GM23338 (cell line): Measurements from ENCODE around the gene SCN1B. TPM values are rescaled to one million over a fixed set of nuclear protein-coding genes. Genes with fewer than 3 reads are reported as not detected.

Experiments
- ATAC-seq: fragments of 200-7000 bp; cut with Tn5 transposase; 3 replicates; pipeline ENCODE4 v1.9.1; 2020
- DNase-seq: peaks from one replicate; pipeline ENCODE4 v3.0.0-alpha.2; 2015; ENCODE audit warnings: low spot score
- H2AFZ ChIP-seq: fragments of 200-600 bp; sonication (generic); 2 replicates; pipeline ENCODE4 v1.8.0; 2016; ENCODE audit warnings: antibody characterized with exemption, mild to moderate bottlenecking, moderate library complexity
- H3F3A ChIP-seq: fragments of 200-600 bp; sonication (generic); replicated peaks from 2 replicates; pipeline ENCODE4 v1.8.0; 2017; ENCODE audit warnings: antibody characterized with exemption, mixed run types, low read depth
- H3K27ac ChIP-seq: fragments of 200-600 bp; sonication (generic); 2 replicates; pipeline ENCODE4 v1.6.1; 2016; ENCODE audit warnings: low read depth
- H3K27me3 ChIP-seq: fragments of 200-600 bp; sonication (generic); 2 replicates; pipeline ENCODE4 v1.8.0; 2016; ENCODE audit warnings: mild to moderate bottlenecking, mixed run types, moderate library complexity; ENCODE audit not compliant: insufficient read depth
- H3K36me3 ChIP-seq: fragments of 200-600 bp; sonication (generic); 2 replicates; pipeline ENCODE4 v1.8.0; 2016; ENCODE audit warnings: mild to moderate bottlenecking; ENCODE audit not compliant: insufficient read depth
- H3K4me1 ChIP-seq: fragments of 200-600 bp; sonication (generic); 2 replicates; pipeline ENCODE4 v1.8.0; 2016; ENCODE audit warnings: mild to moderate bottlenecking, moderate library complexity; ENCODE audit not compliant: insufficient read depth
- H3K4me2 ChIP-seq: fragments of 200-600 bp; sonication (generic); 2 replicates; pipeline ENCODE4 v1.7.1; 2017; ENCODE audit warnings: mixed run types
- H3K4me3 ChIP-seq: fragments of 200-600 bp; sonication (generic); 2 replicates; pipeline ENCODE4 v1.6.1; 2016; ENCODE audit warnings: mixed run types
- H3K79me2 ChIP-seq: fragments of 200-600 bp; sonication (generic); replicated peaks from 2 replicates; pipeline ENCODE4 v1.8.0; 2017; ENCODE audit warnings: mild to moderate bottlenecking; ENCODE audit not compliant: insufficient read depth
- H3K9me2 ChIP-seq: fragments of 200-600 bp; sonication (generic); 2 replicates; pipeline ENCODE4 v1.8.0; 2017; ENCODE audit not compliant: insufficient read depth
- H4K20me1 ChIP-seq: fragments of 200-600 bp; sonication (generic); replicated peaks from 2 replicates; pipeline ENCODE4 v1.8.0; 2017; ENCODE audit warnings: mild to moderate bottlenecking; ENCODE audit not compliant: insufficient read depth
- H3K27ac Mint-ChIP-seq: 2 replicates; pipeline ENCODE4 v1.8.0; 2020; ENCODE audit warnings: inconsistent platforms, mild to moderate bottlenecking, moderate library complexity, mixed read lengths
- H3K27me3 Mint-ChIP-seq: 3 replicates; pipeline ENCODE4 v1.8.0; 2022; ENCODE audit warnings: low read depth, mild to moderate bottlenecking, moderate library complexity, mixed read lengths, inconsistent platforms; ENCODE audit not compliant: insufficient read depth, poor library complexity
- H3K36me3 Mint-ChIP-seq: 3 replicates; pipeline ENCODE4 v1.8.0; 2021; ENCODE audit warnings: low read depth, mild to moderate bottlenecking, inconsistent platforms, moderate library complexity, mixed read lengths
- H3K4me1 Mint-ChIP-seq: 3 replicates; pipeline ENCODE4 v1.8.0; 2020; ENCODE audit warnings: mild to moderate bottlenecking, inconsistent platforms, mixed read lengths
- H3K4me3 Mint-ChIP-seq: 3 replicates; pipeline ENCODE4 v1.8.0; 2021; ENCODE audit warnings: moderate library complexity, mild to moderate bottlenecking, inconsistent platforms, mixed read lengths
- H3K9me3 Mint-ChIP-seq: 3 replicates; pipeline ENCODE4 v1.8.0; 2020; ENCODE audit warnings: moderate library complexity, mild to moderate bottlenecking, inconsistent platforms, mixed read lengths
- ETS1 ChIP-seq: IDR thresholded peaks from 2 replicates; pipeline ENCODE4 v1.6.1; 2016; ENCODE audit warnings: antibody characterized with exemption
- EZH2phosphoT487 ChIP-seq: fragments of 200-600 bp; sonication (generic); IDR thresholded peaks from one replicate; pipeline ENCODE4 v1.8.1; 2018; ENCODE audit warnings: antibody characterized with exemption; ENCODE audit not compliant: unreplicated experiment
- REST ChIP-seq: IDR thresholded peaks from one replicate; pipeline ENCODE4 v1.6.1; 2018; ENCODE audit warnings: antibody characterized with exemption; ENCODE audit not compliant: unreplicated experiment
- ZNF462 ChIP-seq: fragments of 250-450 bp; sonication (Bioruptor Pico); IDR thresholded peaks from 2 replicates; pipeline ENCODE4 v1.5.0; 2020; ENCODE audit warnings: mild to moderate bottlenecking, moderate library complexity
- polyA plus RNA-seq: library from polyadenylated mRNA; unstranded; fragments of >200 nt; fragmentation: Nextera tagmentation; extraction: Ambion mirVana; gene quantifications from 2 replicates; pipeline ENCODE4 v1.2.1, GENCODE V29; 2016
- total RNA-seq: library from RNA; depleted of rRNA; stranded (reverse); fragments of >200 nt; shearing (Covaris generic); gene quantifications from 2 replicates; pipeline ENCODE4 v1.2.3, GENCODE V29; 2014

Gene SCN1B
- total and polyA plus RNA-seq, 2 experiments from 2014 or later, result 1.7 to 4.8 TPM

GRCh38 chr19:34989298-34989697 lies 41.0 kb upstream of the SCN1B start:
- Mint-ChIP-seq H3K4me1 (peaks cover 15% of the 10 kb centered on the region), H3K36me3 (peaks cover 4% of the 10 kb centered on the region; the same call in 2 of the 3 replicates), H3K27ac (no peak overlapping the region), H3K9me3 (peaks cover 14% of the 10 kb centered on the region), H3K4me3 (no peak overlapping the region), H3K27me3 (peaks cover 4% of the 10 kb centered on the region)
- Histone ChIP-seq H3K79me2 (no peaks in the 10 kb centered on the region), H3K27ac (no peak overlapping the region), H3K4me1 (peaks cover 6% of the 10 kb centered on the region; the same call in 1 of the 2 replicates), H4K20me1 (no peaks in the 10 kb centered on the region), H3K4me3 (no peak overlapping the region), H3K4me2 (no peak overlapping the region), H3K36me3 (no peaks in the 10 kb centered on the region), H3F3A (no peaks in the 10 kb centered on the region), H3K27me3 (no peaks in the 10 kb centered on the region), H2AFZ (no peak overlapping the region), H3K9me2 (no peaks in the 10 kb centered on the region)
- no peak for TF ChIP-seq ETS1
- TF ChIP-seq ZNF462 (CRISPR knock-in tag), result no peak
- no peak for TF ChIP-seq EZH2phosphoT487
- no peak for ATAC-seq
- no peak for DNase-seq

GRCh38 chr19:34990578-34991192 lies 39.6 kb upstream of the SCN1B start:
- peaks cover 8% of the 10 kb centered on the region for H3K4me1 Mint-ChIP-seq
- Histone ChIP-seq H4K20me1 (no peaks in the 10 kb centered on the region), H3K9me2 (no peaks in the 10 kb centered on the region), H3K4me3 (no peak overlapping the region), H3K4me2 (no peak overlapping the region), H3K27me3 (no peaks in the 10 kb centered on the region), H3K79me2 (no peaks in the 10 kb centered on the region), H3K36me3 (no peaks in the 10 kb centered on the region), H3F3A (no peaks in the 10 kb centered on the region; the same call in 1 of the 2 replicates), H3K4me1 (no peaks in the 10 kb centered on the region; the same call in 1 of the 2 replicates), H3K27ac (no peak overlapping the region), H2AFZ (no peak overlapping the region)
- no peak for ATAC-seq
- no peak overlapping the region for H3K4me3 Mint-ChIP-seq
- peaks cover 13% of the 10 kb centered on the region for H3K9me3 Mint-ChIP-seq
- no peak for DNase-seq
- no peak overlapping the region for H3K27ac Mint-ChIP-seq
- peaks cover 6% of the 10 kb centered on the region for H3K27me3 Mint-ChIP-seq
- H3K36me3 Mint-ChIP-seq, result no peaks in the 10 kb centered on the region
- TF ChIP-seq REST, result no peak
